Measurements from ENCODE around the gene WWC2. TPM values are rescaled to one million over a fixed set of nuclear protein-coding genes. Genes with fewer than 3 reads are reported as not detected.
A peak's percentile ranks its signal among the peaks of the same experiment; 100 is the strongest.

Gene WWC2
- total RNA-seq, 1 experiment from 2014 or later, result 126 TPM

DNA sequence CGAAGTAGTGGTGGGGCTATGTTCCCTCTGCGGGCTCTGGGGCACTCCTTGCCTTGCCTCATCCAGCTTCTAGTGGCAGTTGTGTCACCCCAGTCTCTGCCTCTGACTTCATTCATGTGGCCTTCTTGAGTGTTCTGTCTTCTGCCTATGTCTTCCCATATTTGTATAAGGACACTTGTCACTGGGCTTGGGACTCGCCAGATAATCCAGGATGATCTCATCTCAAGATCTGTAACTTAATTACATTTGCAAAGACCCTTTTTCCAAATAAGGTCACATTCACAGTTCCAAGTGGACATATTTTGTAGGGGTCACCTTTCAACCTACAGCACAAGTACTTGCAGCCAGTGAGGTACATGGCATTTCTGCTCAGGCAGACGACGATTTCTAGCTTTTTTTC is 253.5 kb downstream of the WWC2 start (continued):
- TF ChIP-seq, protein P1, sequence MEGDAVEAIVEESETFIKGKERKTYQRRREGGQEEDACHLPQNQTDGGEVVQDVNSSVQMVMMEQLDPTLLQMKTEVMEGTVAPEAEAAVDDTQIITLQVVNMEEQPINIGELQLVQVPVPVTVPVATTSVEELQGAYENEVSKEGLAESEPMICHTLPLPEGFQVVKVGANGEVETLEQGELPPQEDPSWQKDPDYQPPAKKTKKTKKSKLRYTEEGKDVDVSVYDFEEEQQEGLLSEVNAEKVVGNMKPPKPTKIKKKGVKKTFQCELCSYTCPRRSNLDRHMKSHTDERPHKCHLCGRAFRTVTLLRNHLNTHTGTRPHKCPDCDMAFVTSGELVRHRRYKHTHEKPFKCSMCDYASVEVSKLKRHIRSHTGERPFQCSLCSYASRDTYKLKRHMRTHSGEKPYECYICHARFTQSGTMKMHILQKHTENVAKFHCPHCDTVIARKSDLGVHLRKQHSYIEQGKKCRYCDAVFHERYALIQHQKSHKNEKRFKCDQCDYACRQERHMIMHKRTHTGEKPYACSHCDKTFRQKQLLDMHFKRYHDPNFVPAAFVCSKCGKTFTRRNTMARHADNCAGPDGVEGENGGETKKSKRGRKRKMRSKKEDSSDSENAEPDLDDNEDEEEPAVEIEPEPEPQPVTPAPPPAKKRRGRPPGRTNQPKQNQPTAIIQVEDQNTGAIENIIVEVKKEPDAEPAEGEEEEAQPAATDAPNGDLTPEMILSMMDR (IDR thresholded peaks at IDR 0.05), result no peak

DNA sequence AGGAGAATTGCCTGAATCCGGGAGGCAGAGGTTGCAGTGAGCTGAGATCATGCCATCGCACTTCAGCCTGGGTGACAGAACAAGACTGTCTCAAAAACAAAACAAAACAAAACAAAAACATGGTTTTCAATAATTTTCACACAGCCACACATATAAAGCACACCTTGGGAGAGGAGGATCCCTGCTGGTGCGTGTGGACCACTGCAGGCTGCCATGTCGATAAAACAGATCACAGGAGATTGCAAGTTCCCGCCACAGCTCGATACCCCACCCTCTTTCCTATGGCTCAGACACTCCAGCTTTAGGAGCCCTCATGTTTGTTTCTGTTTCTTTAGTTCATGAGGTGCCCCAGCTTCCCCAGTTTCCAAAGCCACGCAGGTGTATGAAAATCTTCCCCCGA is 254.5 kb downstream of the WWC2 start:
- Mint-ChIP-seq H3K4me3 (no peak overlapping the region), H3K36me3 (no peaks in the 10 kb centered on the region), H3K4me1 (peaks cover 7% of the 10 kb centered on the region), H3K9me3 (no peaks in the 10 kb centered on the region), H3K27me3 (ENCODE audit: low read depth) (no peaks in the 10 kb centered on the region; the same call in 1 of the 2 replicates), H3K27ac (no peak overlapping the region)
- POLR2A ChIA-PET, result no interaction called here
- TF ChIP-seq CREM (CRISPR knock-in tag; IDR thresholded peaks at IDR 0.05) (no peak), MAX (CRISPR knock-in tag; IDR thresholded peaks at IDR 0.05) (no peak), GTF2I (CRISPR knock-in tag; conservative IDR thresholded peaks at IDR 0.05) (no peak), SP1 (CRISPR knock-in tag; conservative IDR thresholded peaks at IDR 0.05) (no peak), PRRX2 (CRISPR knock-in tag; IDR thresholded peaks at IDR 0.05) (no peak), FOXP4 (CRISPR knock-in tag; IDR thresholded peaks at IDR 0.05) (no peak), OVOL2 (CRISPR knock-in tag; IDR thresholded peaks at IDR 0.05; ENCODE audit: borderline replicate concordance) (no peak), E2F5 (CRISPR knock-in tag; IDR thresholded peaks at IDR 0.05) (no peak), ATF6 (CRISPR knock-in tag; IDR thresholded peaks at IDR 0.05) (no peak), GABPB1 (CRISPR knock-in tag; IDR thresholded peaks at IDR 0.05) (no peak), RORB (CRISPR knock-in tag; IDR thresholded peaks at IDR 0.05) (no peak), ELF4 (CRISPR knock-in tag; IDR thresholded peaks at IDR 0.05; ENCODE audit: low read depth) (no peak), HMGXB4 (CRISPR knock-in tag; IDR thresholded peaks at IDR 0.05) (no peak), SMAD4 (CRISPR knock-in tag; IDR thresholded peaks at IDR 0.05) (no peak), NR3C1 (CRISPR knock-in tag; conservative IDR thresholded peaks at IDR 0.05; ENCODE audit: low read depth) (no peak), ZNF232 (CRISPR knock-in tag; IDR thresholded peaks at IDR 0.05) (no peak), ESRRA (CRISPR knock-in tag; IDR thresholded peaks at IDR 0.05; ENCODE audit: borderline replicate concordance) (no peak)
- TF ChIP-seq, protein P2, sequence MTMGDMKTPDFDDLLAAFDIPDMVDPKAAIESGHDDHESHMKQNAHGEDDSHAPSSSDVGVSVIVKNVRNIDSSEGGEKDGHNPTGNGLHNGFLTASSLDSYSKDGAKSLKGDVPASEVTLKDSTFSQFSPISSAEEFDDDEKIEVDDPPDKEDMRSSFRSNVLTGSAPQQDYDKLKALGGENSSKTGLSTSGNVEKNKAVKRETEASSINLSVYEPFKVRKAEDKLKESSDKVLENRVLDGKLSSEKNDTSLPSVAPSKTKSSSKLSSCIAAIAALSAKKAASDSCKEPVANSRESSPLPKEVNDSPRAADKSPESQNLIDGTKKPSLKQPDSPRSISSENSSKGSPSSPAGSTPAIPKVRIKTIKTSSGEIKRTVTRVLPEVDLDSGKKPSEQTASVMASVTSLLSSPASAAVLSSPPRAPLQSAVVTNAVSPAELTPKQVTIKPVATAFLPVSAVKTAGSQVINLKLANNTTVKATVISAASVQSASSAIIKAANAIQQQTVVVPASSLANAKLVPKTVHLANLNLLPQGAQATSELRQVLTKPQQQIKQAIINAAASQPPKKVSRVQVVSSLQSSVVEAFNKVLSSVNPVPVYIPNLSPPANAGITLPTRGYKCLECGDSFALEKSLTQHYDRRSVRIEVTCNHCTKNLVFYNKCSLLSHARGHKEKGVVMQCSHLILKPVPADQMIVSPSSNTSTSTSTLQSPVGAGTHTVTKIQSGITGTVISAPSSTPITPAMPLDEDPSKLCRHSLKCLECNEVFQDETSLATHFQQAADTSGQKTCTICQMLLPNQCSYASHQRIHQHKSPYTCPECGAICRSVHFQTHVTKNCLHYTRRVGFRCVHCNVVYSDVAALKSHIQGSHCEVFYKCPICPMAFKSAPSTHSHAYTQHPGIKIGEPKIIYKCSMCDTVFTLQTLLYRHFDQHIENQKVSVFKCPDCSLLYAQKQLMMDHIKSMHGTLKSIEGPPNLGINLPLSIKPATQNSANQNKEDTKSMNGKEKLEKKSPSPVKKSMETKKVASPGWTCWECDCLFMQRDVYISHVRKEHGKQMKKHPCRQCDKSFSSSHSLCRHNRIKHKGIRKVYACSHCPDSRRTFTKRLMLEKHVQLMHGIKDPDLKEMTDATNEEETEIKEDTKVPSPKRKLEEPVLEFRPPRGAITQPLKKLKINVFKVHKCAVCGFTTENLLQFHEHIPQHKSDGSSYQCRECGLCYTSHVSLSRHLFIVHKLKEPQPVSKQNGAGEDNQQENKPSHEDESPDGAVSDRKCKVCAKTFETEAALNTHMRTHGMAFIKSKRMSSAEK (CRISPR knock-in tag; IDR thresholded peaks at IDR 0.05; ENCODE audit: borderline replicate concordance), result no peak
- TF ChIP-seq, protein P3, sequence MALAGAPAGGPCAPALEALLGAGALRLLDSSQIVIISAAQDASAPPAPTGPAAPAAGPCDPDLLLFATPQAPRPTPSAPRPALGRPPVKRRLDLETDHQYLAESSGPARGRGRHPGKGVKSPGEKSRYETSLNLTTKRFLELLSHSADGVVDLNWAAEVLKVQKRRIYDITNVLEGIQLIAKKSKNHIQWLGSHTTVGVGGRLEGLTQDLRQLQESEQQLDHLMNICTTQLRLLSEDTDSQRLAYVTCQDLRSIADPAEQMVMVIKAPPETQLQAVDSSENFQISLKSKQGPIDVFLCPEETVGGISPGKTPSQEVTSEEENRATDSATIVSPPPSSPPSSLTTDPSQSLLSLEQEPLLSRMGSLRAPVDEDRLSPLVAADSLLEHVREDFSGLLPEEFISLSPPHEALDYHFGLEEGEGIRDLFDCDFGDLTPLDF (CRISPR knock-in tag; IDR thresholded peaks at IDR 0.05), result no peak
- CTCF ChIA-PET, result no interaction called here
- DNase-seq (ENCODE audit: low spot score), result no peak
- ATAC-seq, result peak; percentile 39
